GM23248 (cell line): Measurements from ENCODE around the gene PSD4. TPM values are rescaled to one million over a fixed set of nuclear protein-coding genes. Genes with fewer than 3 reads are reported as not detected.

ENCODE experiments used
- DNase-seq: peaks from one replicate; pipeline ENCODE4 v3.0.0-alpha.2; 2015
- H2AFZ ChIP-seq: fragments of 200-600 bp; sonication (generic); 2 replicates; pipeline ENCODE4 v1.6.1; 2016; ENCODE audit warnings: antibody characterized with exemption
- H3F3A ChIP-seq: fragments of 200-600 bp; sonication (generic); 2 replicates; pipeline ENCODE4 v1.6.1; 2016; ENCODE audit warnings: mild to moderate bottlenecking, antibody characterized with exemption, mixed run types; ENCODE audit not compliant: insufficient read depth
- H3K27ac ChIP-seq: fragments of 200-600 bp; sonication (generic); 2 replicates; pipeline ENCODE4 v1.5.1; 2016; ENCODE audit warnings: mild to moderate bottlenecking
- H3K27me3 ChIP-seq: fragments of 200-600 bp; sonication (generic); replicated peaks from 2 replicates; pipeline ENCODE4 v1.6.1; 2016; ENCODE audit warnings: mild to moderate bottlenecking; ENCODE audit not compliant: insufficient read depth
- H3K36me3 ChIP-seq: fragments of 200-600 bp; sonication (generic); 2 replicates; pipeline ENCODE4 v1.6.1; 2016; ENCODE audit warnings: low read depth, mild to moderate bottlenecking
- H3K4me1 ChIP-seq: fragments of 200-600 bp; sonication (generic); 2 replicates; pipeline ENCODE4 v1.6.1; 2016; ENCODE audit warnings: mild to moderate bottlenecking; ENCODE audit not compliant: insufficient read depth
- H3K4me2 ChIP-seq: fragments of 200-600 bp; sonication (generic); one replicate; pipeline ENCODE4 v1.6.1; 2016; ENCODE audit warnings: mild to moderate bottlenecking; ENCODE audit not compliant: unreplicated experiment
- H3K4me3 ChIP-seq: fragments of 200-600 bp; sonication (generic); 2 replicates; pipeline ENCODE4 v1.5.1; 2016; ENCODE audit warnings: mild to moderate bottlenecking
- H3K79me2 ChIP-seq: fragments of 200-600 bp; sonication (generic); 2 replicates; pipeline ENCODE4 v1.6.1; 2016; ENCODE audit warnings: mild to moderate bottlenecking; ENCODE audit not compliant: insufficient read depth
- H3K9ac ChIP-seq: fragments of 200-600 bp; sonication (generic); 2 replicates; pipeline ENCODE4 v1.6.1; 2016; ENCODE audit warnings: mild to moderate bottlenecking
- H3K9me2 ChIP-seq: fragments of 200-600 bp; sonication (generic); 2 replicates; pipeline ENCODE4 v1.6.1; 2016; ENCODE audit warnings: mixed run types, mild to moderate bottlenecking, moderate library complexity; ENCODE audit not compliant: insufficient read depth
- H3K9me3 ChIP-seq: fragments of 200-600 bp; sonication (generic); one replicate; pipeline ENCODE4 v1.6.1; 2017; ENCODE audit warnings: low read depth
- H4K20me1 ChIP-seq: fragments of 200-600 bp; sonication (generic); 2 replicates; pipeline ENCODE4 v1.6.0; 2016; ENCODE audit not compliant: insufficient read depth
- EZH2 ChIP-seq: fragments of 200-600 bp; sonication (generic); IDR thresholded peaks from 2 replicates; pipeline ENCODE4 v1.6.1; 2018; ENCODE audit warnings: antibody characterized with exemption, mild to moderate bottlenecking; ENCODE audit not compliant: insufficient read depth, poor library complexity, severe bottlenecking
- EZH2phosphoT487 ChIP-seq: fragments of 200-600 bp; sonication (generic); IDR thresholded peaks from 2 replicates; pipeline ENCODE4 v1.6.1; 2018; ENCODE audit warnings: antibody characterized with exemption, moderate library complexity, mild to moderate bottlenecking, low read depth; ENCODE audit not compliant: insufficient read depth
- WGBS, 2 experiments: methylation state at CpG; one replicate each; pipeline ENCODE4 v1.1.6; 2015 to 2017; ENCODE audit warnings: low lambda C conversion rate in 2 of 2, low coverage in 1 of 2; ENCODE audit errors: missing lambda C conversion rate in 2 of 2; 5-methylcytosine and 5-hydroxymethylcytosine counted together
- in situ Hi-C: fragments of 300-500 bp; cut with MboI; formaldehyde crosslinking; loops from 2 replicates; pipeline ENCODE4 v1.15.0; 2020
- polyA plus RNA-seq: library from polyadenylated mRNA; unstranded; fragments of >200 nt; fragmentation: Nextera tagmentation; extraction: Ambion mirVana; gene quantifications from 2 replicates; pipeline ENCODE4 v1.2.1, GENCODE V29; 2016
- total RNA-seq: library from RNA; depleted of rRNA; stranded (reverse); fragments of >200 nt; shearing (Covaris generic); gene quantifications from 2 replicates; pipeline ENCODE4 v1.2.3, GENCODE V29; 2014

PSD4 gene
- total and polyA plus RNA-seq, 2 experiments from 2014 or later: 1.1 to 6.1 TPM

GRCh38 chr2:113213061-113213930 is 39.5 kb downstream of the PSD4 start:
- no peaks in the 10 kb centered on the region for H3K36me3 ChIP-seq
- H3K4me3 ChIP-seq: no peak overlapping the region
- in situ Hi-C loops: no loop called here
- WGBS, 2 experiments: 89 to 90% methylated on average over 11 to 14 of the region's 14 CpGs
- H3K9ac ChIP-seq: no peak overlapping the region
- TF ChIP-seq EZH2phosphoT487 (no peak), EZH2 (no peak)
- H4K20me1 ChIP-seq: no peaks in the 10 kb centered on the region
- DNase-seq: no peak
- H3K9me3 ChIP-seq: no peaks in the 10 kb centered on the region
- H3K4me1 ChIP-seq: peaks cover 20% of the 10 kb centered on the region
- no peaks in the 10 kb centered on the region for H3F3A ChIP-seq
- H3K79me2 ChIP-seq: no peaks in the 10 kb centered on the region
- H3K4me2 ChIP-seq: no peak overlapping the region
- H3K27me3 ChIP-seq: no peaks in the 10 kb centered on the region
- H2AFZ ChIP-seq: no peak overlapping the region
- no peaks in the 10 kb centered on the region for H3K9me2 ChIP-seq
- no peak overlapping the region for H3K27ac ChIP-seq

- no peak for DNase-seq
- no peaks in the 10 kb centered on the region for H3K27me3 ChIP-seq
- H3K79me2 ChIP-seq: no peaks in the 10 kb centered on the region
- TF ChIP-seq EZH2phosphoT487 (no peak), EZH2 (no peak)
- no peak overlapping the region for H3K27ac ChIP-seq
- no peak overlapping the region for H3K4me2 ChIP-seq
- no peaks in the 10 kb centered on the region for H3F3A ChIP-seq
- in situ Hi-C loops: no loop called here
- no peak overlapping the region for H3K9ac ChIP-seq
- peaks cover 27% of the 10 kb centered on the region for H3K4me1 ChIP-seq
- no peaks in the 10 kb centered on the region for H3K9me2 ChIP-seq
- WGBS, 2 experiments: 93 to 100% methylated on average over 4 of the region's 4 CpGs
- H3K4me3 ChIP-seq: no peak overlapping the region
- no peak overlapping the region for H2AFZ ChIP-seq
- no peaks in the 10 kb centered on the region for H3K9me3 ChIP-seq
- H3K36me3 ChIP-seq: no peaks in the 10 kb centered on the region
- no peaks in the 10 kb centered on the region for H4K20me1 ChIP-seq
Measured at GRCh38 chr2:113214141-113214540, 40.4 kb downstream of the PSD4 start.

DNA sequence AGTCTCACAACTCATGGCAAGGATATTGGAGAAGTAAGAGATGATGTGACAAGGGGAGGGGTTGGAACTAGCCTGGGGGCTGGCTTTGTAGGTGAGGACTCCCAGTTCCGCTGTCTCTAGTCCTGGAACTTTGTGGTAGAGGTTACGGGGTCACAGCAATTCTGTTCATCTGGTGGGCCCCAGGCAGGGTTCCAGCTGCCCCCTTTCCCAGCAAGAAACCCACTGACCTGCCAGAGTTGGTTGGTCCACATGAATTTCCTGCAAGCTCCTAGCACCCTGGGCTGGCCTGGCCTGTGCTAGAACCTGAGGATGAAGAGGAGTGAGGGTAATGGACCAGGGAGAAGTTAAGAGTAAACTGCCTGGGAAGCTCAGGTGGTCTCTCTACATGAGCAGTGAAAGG is 41.3 kb downstream of the PSD4 start:
- Histone ChIP-seq H3K27ac (no peak overlapping the region), H4K20me1 (no peaks in the 10 kb centered on the region), H3K9me3 (no peaks in the 10 kb centered on the region), H3F3A (no peaks in the 10 kb centered on the region), H3K79me2 (no peaks in the 10 kb centered on the region), H3K4me1 (peaks cover 27% of the 10 kb centered on the region), H3K4me2 (no peak overlapping the region), H3K9me2 (no peaks in the 10 kb centered on the region), H3K36me3 (no peaks in the 10 kb centered on the region), H3K9ac (no peak overlapping the region), H2AFZ (no peak overlapping the region), H3K4me3 (no peak overlapping the region), H3K27me3 (no peaks in the 10 kb centered on the region)
- WGBS, 2 experiments: 94 to 96% methylated on average over 2 of the region's 2 CpGs
- in situ Hi-C loops: no loop called here
- TF ChIP-seq EZH2phosphoT487 (no peak), EZH2 (no peak)
- DNase-seq: no peak

GRCh38 chr2:113216321-113216720 is 42.5 kb downstream of the PSD4 start:
- no peak overlapping the region for H3K27ac ChIP-seq
- no peaks in the 10 kb centered on the region for H4K20me1 ChIP-seq
- 90 to 92% methylated on average over 2 of the region's 2 CpGs for WGBS, 2 experiments
- H3K4me3 ChIP-seq: no peak overlapping the region
- TF ChIP-seq EZH2phosphoT487 (no peak), EZH2 (no peak)
- no peak overlapping the region for H3K9ac ChIP-seq
- no peaks in the 10 kb centered on the region for H3K36me3 ChIP-seq
- no peaks in the 10 kb centered on the region for H3K79me2 ChIP-seq
- no peak overlapping the region for H3K4me2 ChIP-seq
- H3K9me3 ChIP-seq: no peaks in the 10 kb centered on the region
- no peak overlapping the region for H2AFZ ChIP-seq
- no peaks in the 10 kb centered on the region for H3K27me3 ChIP-seq
- in situ Hi-C loops: no loop called here
- no peaks in the 10 kb centered on the region for H3K9me2 ChIP-seq
- H3K4me1 ChIP-seq: peaks cover 19% of the 10 kb centered on the region
- H3F3A ChIP-seq: no peaks in the 10 kb centered on the region
- no peak for DNase-seq
